OCI-LY3 (cell line): ENCODE measurements around the gene FOCAD.

Experiments
- H2AFZ ChIP-seq: fragments of 200-600, 300-600 bp; shearing (Covaris generic); 2 replicates; pipeline ENCODE4 v1.6.0; 2014; ENCODE audit warnings: antibody characterized with exemption, low read depth, low read length
- H3K27ac ChIP-seq: fragments of 200-600, 300-600 bp; sonication (generic); 2 replicates; pipeline ENCODE4 v1.5.1; 2014; ENCODE audit warnings: mild to moderate bottlenecking, low read length, moderate library complexity, mixed read lengths
- H3K27me3 ChIP-seq: fragments of 200-600, 300-600 bp; sonication (generic); 2 replicates; pipeline ENCODE4 v1.6.1; 2014; ENCODE audit warnings: low read depth, low read length, mixed read lengths
- H3K36me3 ChIP-seq: fragments of 200-600, 300-600 bp; sonication (generic); replicated peaks from 2 replicates; pipeline ENCODE3; 2014; ENCODE audit warnings: low read depth, low read length, mixed read lengths
- H3K4me1 ChIP-seq: fragments of 300-600, 200-600 bp; sonication (generic); 2 replicates; pipeline ENCODE4 v1.6.1; 2014; ENCODE audit warnings: low read length, mixed read lengths
- H3K4me2 ChIP-seq: fragments of 200-600, 300-600 bp; sonication (generic); 2 replicates; pipeline ENCODE4 v1.6.1; 2014; ENCODE audit warnings: low read length, mixed read lengths
- H3K4me3 ChIP-seq: fragments of 300-600, 200-600 bp; sonication (generic); 2 replicates; pipeline ENCODE4 v1.5.1; 2014; ENCODE audit warnings: antibody characterized with exemption, mild to moderate bottlenecking, low read length, moderate library complexity
- H3K79me2 ChIP-seq: fragments of 300-600, 200-600 bp; shearing (Covaris generic); 2 replicates; pipeline ENCODE4 v1.6.1; 2014; ENCODE audit warnings: mild to moderate bottlenecking, low read length, mixed read lengths
- H3K9ac ChIP-seq: fragments of 300-600, 200-600 bp; shearing (Covaris generic); 2 replicates; pipeline ENCODE4 v1.6.0; 2014; ENCODE audit warnings: mild to moderate bottlenecking, low read length, moderate library complexity
- H3K9me3 ChIP-seq: fragments of 200-600, 300-600 bp; shearing (Covaris generic); 2 replicates; pipeline ENCODE4 v1.6.1; 2014; ENCODE audit warnings: low read length, mixed read lengths; ENCODE audit not compliant: insufficient read depth
- H4K20me1 ChIP-seq: fragments of 200-600, 300-600 bp; sonication (generic); 2 replicates; pipeline ENCODE4 v1.6.1; 2016; ENCODE audit warnings: low read length, mixed read lengths; ENCODE audit not compliant: insufficient read depth
- EZH2phosphoT487 ChIP-seq: fragments of 200-600 bp; shearing (Covaris generic); IDR thresholded peaks from 2 replicates; pipeline ENCODE4 v1.6.1; 2018; ENCODE audit warnings: antibody characterized with exemption, mixed run types, low read depth
- TF ChIP-seq, protein P1 (sequence below): fragments of 200-600, 300-600 bp; sonication (generic); IDR thresholded peaks from 2 replicates; pipeline ENCODE4 v1.5.1; 2014; ENCODE audit warnings: antibody characterized with exemption, low read length, low read depth

The FOCAD gene

DNA sequence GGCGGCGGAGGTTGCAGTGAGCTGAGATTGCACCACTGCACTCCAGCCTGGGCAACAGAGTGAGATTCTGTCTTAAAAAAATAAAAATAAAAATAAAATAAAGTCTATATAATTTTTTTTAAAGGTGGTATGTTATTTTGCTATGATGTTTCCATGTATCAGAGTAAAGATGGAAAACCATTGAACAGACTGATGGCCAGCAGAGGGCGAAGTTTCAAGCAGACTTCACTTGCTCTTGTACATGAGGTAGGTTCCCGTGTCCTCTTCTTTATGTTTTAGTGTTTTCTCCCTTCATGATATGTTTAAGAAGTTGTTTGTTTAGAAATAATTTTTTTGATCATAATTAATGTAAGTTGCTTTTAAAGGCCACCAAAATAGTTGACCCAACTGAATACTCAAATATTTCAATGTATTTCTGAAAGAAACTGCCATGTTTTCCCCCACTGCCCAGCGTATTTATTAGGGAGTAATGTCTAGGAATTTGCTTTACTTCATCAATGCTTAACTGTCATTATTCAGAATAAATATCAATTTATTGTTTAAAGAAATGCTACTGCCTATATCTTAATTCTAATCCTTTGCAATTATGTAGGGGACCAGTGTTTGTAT lies 201.0 kb downstream of the FOCAD start:
- no peaks in the 10 kb centered on the region for H4K20me1 ChIP-seq
- no peak overlapping the region for H3K9ac ChIP-seq
- TF ChIP-seq, protein P1, sequence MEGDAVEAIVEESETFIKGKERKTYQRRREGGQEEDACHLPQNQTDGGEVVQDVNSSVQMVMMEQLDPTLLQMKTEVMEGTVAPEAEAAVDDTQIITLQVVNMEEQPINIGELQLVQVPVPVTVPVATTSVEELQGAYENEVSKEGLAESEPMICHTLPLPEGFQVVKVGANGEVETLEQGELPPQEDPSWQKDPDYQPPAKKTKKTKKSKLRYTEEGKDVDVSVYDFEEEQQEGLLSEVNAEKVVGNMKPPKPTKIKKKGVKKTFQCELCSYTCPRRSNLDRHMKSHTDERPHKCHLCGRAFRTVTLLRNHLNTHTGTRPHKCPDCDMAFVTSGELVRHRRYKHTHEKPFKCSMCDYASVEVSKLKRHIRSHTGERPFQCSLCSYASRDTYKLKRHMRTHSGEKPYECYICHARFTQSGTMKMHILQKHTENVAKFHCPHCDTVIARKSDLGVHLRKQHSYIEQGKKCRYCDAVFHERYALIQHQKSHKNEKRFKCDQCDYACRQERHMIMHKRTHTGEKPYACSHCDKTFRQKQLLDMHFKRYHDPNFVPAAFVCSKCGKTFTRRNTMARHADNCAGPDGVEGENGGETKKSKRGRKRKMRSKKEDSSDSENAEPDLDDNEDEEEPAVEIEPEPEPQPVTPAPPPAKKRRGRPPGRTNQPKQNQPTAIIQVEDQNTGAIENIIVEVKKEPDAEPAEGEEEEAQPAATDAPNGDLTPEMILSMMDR: peak; percentile 59
- no peak for TF ChIP-seq EZH2phosphoT487
- no peak overlapping the region for H2AFZ ChIP-seq
- H3K36me3 ChIP-seq: no peaks in the 10 kb centered on the region
- no peak overlapping the region for H3K27ac ChIP-seq
- H3K4me3 ChIP-seq: no peak overlapping the region
- no peaks in the 10 kb centered on the region for H3K27me3 ChIP-seq
- H3K4me2 ChIP-seq: no peak overlapping the region
- peaks cover 7% of the 10 kb centered on the region; the same call in 1 of the 2 replicates for H3K4me1 ChIP-seq
- no peaks in the 10 kb centered on the region for H3K79me2 ChIP-seq
- H3K9me3 ChIP-seq: no peaks in the 10 kb centered on the region

DNA sequence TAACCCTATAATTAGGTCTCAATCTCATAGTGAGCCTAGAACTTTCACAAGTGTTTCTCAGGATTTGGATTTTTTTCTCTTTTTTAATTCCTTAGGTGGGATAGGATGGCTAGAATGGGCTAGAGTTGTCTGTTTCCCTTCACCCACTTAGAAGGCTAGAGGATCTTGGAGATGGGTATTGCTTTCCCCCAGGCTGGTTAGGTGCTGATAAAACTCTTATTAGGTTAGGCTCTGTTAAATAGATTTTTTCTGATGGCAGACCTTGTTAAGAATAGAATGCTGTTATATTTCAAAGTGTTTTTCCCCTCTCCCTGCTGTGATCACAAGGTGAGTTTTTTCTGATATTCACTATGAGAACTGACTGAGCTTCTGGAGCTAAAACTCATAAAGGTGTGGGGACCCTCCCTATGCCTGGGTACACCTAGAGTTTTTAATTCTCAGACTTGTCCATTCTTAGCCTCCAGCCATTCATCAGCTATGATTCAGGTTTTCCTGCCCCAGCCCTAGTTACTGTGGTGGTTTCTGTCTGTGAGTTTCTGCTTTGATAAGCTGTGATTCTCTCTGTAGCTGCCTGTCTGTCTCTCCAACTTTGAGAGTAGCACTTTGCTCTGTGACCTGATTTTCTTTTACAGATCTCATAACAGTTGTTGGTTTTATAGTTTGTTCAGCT lies 215.0 kb downstream of the FOCAD start:
- Histone ChIP-seq H3K4me1 (no peaks in the 10 kb centered on the region), H3K9ac (no peak overlapping the region), H3K36me3 (no peaks in the 10 kb centered on the region), H3K9me3 (no peaks in the 10 kb centered on the region), H3K27me3 (no peaks in the 10 kb centered on the region), H3K79me2 (no peaks in the 10 kb centered on the region), H4K20me1 (no peaks in the 10 kb centered on the region), H3K4me3 (no peak overlapping the region), H2AFZ (no peak overlapping the region), H3K27ac (no peak overlapping the region), H3K4me2 (no peak overlapping the region)
- TF ChIP-seq, protein P1: no peak
- no peak for TF ChIP-seq EZH2phosphoT487

DNA sequence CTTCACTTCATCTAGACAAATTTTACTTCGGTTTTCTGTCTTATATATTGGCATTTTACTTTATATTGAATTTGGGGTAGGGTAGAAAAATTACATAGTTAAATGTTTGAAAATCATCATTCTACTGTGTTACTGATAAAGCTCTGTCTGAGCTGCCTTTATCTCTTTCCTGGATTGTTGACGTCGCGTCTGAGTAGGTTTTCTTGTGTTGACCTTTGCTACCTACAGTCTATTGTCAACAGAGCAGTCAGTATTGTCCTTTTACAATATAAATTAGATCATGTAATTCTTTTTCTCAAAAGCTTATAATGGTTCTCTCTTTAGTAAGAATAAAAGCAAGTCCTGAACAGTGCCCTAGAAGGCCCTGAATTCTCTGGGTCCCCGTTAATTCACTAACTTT lies 219.2 kb downstream of the FOCAD start:
- H3K4me2 ChIP-seq: no peak overlapping the region
- TF ChIP-seq, protein P1: no peak
- TF ChIP-seq EZH2phosphoT487: no peak
- no peaks in the 10 kb centered on the region for H3K27me3 ChIP-seq
- H3K79me2 ChIP-seq: no peaks in the 10 kb centered on the region
- H4K20me1 ChIP-seq: no peaks in the 10 kb centered on the region
- no peaks in the 10 kb centered on the region for H3K36me3 ChIP-seq
- H3K9me3 ChIP-seq: no peaks in the 10 kb centered on the region
- no peak overlapping the region for H2AFZ ChIP-seq
- no peaks in the 10 kb centered on the region for H3K4me1 ChIP-seq
- no peak overlapping the region for H3K9ac ChIP-seq
- no peak overlapping the region for H3K4me3 ChIP-seq
- H3K27ac ChIP-seq: no peak overlapping the region

DNA sequence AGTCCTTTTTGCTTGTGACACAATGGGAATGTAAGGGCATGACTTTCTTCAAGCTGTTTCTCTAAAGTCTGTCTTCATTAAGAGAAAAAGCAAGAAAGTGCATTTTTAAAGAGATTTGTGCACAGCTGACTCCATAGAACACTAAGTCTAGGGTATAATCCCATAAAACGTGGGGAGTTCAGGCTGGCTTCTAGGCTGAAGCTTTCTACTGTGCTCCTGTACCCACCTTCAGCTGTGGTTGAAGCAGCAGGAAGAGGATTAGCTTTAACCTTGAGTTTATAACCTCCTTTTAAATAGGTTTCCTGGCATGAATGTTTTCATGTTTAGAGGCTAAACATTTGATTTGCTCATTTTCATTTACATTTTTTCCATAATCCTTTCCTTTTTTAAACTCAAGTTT lies 220.9 kb downstream of the FOCAD start:
- Histone ChIP-seq H3K27ac (no peak overlapping the region), H3K4me3 (no peak overlapping the region), H3K4me2 (no peak overlapping the region), H3K9ac (no peak overlapping the region), H4K20me1 (no peaks in the 10 kb centered on the region), H3K9me3 (no peaks in the 10 kb centered on the region), H3K4me1 (no peaks in the 10 kb centered on the region), H3K36me3 (no peaks in the 10 kb centered on the region), H2AFZ (no peak overlapping the region), H3K79me2 (no peaks in the 10 kb centered on the region), H3K27me3 (no peaks in the 10 kb centered on the region)
- no peak for TF ChIP-seq EZH2phosphoT487
- TF ChIP-seq, protein P1: no peak
